ENCODE data around the gene C8A.

The C8A gene

DNA sequence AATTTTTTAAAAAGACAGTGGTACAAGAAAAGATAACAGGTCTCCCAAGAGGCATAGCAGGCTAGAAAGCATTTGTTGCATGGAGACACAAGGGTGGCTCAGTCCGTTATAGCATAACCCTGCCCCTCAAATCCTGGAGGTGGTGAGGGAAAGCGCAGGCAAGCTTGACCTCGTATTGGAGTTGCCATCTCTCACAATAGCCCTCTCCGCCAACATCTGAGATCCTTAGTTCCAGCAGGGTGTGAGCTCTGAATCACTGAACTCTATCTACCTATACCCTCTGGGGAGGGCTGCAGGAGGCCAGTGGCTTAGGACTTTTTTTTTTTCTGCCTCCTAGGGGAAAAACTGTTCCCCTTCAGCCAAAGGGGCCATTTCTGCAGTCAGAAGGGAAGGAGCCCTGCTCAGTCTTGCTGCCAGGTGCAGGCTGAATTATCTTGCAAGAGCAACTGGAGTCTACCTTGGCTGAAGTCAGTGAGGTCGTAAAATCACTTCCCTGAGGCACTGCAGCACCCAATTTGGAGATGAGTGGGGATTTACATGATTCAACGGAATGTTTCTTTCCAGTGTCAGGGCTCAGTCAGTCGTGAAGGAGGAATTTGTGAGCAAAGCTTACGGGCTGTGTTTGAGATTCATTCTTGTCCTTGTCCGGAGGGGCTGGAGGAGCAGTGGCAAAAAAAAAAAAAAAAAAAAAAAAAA, 17.2 kb upstream of the C8A start:
- no peak for DNase-seq (ENCODE audit: low spot score)

DNA sequence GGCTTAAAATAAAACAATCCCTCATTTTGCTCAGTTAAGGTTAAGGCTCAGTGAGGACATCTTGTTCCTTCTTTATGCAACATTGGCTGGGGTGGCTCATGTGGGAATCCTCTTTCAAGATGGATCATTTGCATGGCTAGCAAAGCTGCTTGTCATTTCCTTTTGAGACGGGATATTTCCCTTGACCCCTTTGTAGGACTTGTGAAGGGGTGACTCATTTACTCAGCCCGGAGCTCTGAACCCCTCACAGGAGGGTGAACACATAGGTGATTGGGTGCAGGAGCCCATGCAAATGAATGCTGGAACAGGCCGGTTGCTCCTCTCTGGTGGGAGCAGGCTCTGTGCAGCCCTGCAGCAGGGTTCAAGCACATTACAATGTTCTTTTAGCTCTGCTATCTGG, 15.8 kb upstream of the C8A start:
- no peak for DNase-seq (ENCODE audit: low spot score)

DNA sequence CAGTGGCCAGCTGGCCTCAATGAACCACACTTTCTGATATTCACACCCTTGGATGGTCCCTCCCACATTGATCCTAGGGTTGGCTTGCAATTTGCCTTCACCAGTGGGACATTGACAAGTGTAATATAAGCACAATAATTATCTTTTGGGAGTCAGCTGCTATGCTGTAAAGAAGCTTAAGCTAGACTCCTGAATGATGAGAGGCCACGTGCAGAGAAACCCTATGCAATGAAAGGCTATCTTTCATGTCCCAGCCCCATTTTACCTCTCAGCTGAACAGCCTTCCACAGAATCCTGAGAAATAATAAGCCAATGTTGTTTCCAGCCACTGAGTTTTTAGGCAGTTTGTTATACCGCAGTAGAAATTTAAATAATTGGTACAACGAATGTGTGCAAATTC, 11.1 kb upstream of the C8A start:
- no peak for DNase-seq (ENCODE audit: low spot score)

DNA sequence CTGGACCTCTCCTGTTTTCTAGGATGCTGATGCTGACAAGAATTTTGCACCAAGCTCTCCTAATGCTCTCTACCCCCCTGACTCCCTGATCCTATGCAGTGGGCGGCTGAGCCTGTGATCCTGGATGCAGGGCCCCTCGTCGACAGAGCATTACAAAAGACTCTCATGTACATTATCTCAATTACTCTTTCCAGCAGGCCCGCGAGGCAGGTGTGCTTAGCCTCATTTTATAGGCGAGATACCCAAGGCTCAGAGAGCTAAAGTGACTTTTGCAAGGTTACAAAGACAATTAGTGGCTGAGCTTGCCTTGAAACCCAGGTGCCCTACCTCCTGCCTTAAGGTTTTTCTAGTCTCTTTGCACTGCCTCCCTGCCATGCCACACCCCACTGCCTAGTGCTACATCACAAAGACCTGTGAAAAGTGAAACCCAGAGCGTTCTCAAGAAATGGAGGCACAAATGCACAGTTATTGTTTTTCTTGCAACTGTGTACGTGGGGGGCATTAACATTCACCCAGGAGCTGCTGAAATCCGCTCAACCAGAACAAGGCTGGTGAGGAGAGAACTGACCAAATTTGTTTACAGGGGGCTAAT, 10.0 kb upstream of the C8A start:
- no peak for DNase-seq (ENCODE audit: low spot score)

DNA sequence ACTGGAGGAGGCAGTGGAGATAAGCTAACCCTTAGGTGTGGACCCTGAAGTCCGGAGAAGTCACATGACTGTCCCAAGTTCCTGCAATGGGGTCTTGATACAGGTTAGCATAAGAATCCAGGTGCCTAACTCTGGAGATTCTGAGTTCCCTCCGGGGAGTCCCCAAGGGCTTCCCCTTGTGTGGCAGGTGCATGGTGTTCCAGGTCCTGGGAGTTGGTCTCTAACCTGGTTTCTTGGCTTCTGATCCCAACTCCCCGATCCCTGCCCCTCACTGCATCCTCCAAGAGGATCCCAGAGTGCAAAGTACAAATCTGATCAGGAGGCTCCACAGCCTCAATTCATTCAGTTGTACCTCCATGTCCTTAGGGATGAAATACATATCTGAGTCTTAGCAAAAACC, 9.3 kb upstream of the C8A start:
- DNase-seq (ENCODE audit: low spot score): no peak

DNA sequence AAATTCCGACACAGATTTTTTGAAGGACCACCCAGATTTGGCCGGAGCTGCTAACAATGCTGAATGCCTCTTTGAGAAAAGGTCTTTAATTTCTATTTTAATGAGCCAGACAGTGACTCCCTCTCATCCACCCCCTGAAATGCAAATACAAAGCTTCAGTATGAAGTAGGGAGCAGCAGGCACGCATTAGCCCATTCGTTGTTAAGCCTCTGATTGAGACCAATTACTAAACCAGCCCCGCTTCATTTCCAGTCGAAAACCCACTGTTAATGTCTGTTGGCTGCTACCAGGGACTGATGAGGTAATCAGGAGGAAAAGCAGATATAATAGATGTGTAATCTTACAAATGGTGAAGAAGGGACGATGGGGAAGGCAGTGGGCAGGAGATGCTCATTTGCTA, 4.8 kb upstream of the C8A start:
- DNase-seq (ENCODE audit: low spot score): no peak

DNA sequence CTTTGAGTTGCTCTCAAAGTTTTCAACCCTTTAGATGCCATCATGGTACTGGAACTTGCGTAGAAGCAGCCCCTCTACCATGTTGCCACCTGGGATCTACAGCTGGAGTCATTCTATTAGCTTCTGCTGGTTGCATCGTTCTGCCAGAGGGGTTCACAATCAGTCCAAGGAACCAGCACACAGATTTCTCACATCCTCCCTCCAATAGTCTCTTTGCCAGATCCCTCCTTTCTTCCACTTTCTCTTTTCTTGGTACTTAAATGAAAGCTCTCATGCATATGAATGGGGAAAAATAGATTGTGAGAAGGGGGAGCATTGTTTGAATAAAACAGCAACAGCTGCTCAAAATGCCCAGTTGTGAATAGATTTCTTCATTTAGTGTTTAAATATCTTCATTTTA, 4.2 kb upstream of the C8A start:
- DNase-seq (ENCODE audit: low spot score): no peak

DNA sequence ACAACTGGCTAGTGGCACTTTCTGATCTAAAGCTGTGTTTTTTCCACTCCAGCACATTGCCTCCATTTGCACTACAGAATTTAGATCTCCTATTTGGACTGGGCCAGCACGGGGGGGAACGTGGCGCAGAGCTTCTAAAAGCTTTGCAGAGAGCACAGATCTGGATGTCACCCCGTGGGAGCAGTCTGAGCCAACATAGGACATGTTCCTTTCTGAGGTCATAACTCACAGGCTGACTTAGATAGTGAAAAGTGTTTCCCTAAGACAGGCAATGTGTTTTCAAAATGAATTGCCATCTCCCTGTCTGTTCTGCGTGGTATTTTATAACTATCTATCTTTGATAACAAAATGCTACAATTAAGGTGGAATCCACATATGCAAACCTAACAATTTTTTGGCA, 3.7 kb upstream of the C8A start:
- DNase-seq (ENCODE audit: low spot score): no peak

DNA sequence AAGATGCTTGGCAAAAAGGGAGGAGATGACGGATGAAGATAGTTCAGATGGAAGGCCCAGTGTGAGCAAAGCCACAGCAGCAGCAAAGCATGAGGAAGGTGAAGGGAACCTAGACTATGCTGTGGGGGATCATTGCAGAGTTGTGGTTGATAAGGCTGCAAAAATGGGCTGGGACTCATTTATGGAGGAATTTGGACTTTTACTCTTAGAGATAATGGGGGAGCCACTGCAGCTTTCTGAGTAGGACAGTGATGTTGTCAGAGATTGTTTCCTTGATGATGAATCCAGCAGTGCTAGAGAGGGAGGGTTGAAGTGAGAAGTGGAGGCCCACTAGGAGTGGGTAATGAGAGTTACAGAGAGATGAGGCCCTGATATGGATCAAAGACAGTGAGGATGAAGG, 2.1 kb upstream of the C8A start:
- DNase-seq (ENCODE audit: low spot score): no peak

DNA sequence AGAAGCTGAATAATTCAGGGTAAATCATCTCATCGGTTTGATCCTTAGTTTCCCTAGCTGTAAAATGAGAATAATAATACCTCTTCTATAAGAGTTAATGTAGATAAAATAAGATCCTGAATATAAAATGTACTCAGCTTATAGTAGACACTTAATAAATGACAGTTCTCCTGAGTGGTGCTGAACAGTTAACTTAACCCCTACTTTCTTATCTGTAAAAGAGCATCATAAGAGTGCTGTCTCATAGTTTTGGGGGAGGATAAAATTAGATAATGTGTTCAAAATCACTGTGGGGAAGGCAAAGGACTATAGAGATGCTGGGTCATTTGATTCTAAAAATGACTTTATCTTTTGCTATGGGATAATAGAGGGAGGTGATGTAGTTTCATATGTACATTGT, 593 bp downstream of the C8A start:
- no peak for DNase-seq (ENCODE audit: low spot score)

DNA sequence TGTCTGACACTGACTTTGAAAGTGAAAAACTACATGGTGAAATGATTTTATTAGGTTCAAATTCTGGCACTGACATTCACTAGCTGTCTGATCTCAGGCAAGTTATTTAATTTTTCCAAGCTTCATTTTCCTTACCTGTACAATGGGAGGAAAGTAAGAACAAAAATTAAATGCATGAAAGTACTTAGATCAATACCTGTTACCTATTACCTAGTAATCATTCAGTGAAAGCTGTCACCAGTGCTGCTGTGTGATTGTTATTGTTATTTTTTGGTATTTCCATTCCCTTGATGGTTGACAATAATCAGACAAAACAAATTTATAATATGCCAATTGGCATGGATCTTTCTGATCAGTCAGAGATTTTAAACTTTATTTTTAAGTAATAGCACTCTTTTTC, 1.6 kb downstream of the C8A start:
- DNase-seq (ENCODE audit: low spot score): no peak

DNA sequence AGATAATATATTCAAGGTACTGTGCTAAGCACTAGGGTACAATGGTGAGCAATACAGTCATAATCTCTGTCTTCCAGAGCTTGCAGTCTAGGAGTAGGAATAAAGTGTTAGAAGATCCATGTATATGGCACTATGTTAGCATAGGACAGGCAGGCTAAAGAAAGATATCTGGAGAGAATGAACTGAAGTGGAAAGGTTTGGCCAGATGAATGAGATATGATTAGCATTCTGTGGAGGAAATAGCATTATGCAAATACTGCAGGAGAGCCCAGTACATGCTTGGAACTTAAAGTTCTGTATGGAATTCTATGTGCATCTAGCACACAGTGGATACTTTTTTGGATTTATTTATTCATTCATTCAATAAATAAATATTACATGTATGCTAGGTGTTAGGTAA, 4.7 kb downstream of the C8A start:
- no peak for DNase-seq (ENCODE audit: low spot score)

DNA sequence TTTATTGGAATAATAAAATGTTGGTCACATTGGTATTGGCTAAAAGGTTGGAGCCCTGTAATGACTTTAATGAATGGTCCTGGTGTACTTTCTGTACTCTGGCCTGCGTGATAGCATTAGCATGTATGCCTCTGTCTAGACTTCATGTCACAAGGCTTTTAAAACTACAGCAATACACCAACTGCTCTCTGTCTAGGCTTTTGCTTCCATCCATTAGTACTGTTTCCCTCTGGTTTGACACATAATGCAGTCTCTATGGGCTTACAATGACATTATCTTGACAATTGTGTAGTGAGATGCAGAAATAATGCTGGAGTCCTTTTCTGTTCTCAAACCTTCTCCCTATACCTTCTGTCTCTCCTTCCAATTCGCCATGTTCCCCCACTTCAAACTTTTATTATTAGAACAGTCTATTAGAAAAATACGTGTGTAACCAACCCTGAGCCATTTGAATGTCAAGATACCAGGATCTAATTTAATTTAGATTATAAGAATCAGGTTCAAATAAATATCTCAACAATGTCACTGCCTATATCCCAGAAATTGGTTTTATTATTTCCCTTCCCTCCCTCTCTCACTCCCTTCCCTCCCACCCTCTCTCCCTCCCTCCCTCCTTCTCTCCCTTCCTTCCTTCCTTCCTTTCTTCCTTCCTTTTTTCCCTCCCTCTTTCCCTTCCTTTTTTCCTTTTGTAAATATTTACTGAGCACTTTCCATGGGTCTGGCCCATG, 8.8 kb downstream of the C8A start:
- no peak for DNase-seq (ENCODE audit: low spot score)

DNA sequence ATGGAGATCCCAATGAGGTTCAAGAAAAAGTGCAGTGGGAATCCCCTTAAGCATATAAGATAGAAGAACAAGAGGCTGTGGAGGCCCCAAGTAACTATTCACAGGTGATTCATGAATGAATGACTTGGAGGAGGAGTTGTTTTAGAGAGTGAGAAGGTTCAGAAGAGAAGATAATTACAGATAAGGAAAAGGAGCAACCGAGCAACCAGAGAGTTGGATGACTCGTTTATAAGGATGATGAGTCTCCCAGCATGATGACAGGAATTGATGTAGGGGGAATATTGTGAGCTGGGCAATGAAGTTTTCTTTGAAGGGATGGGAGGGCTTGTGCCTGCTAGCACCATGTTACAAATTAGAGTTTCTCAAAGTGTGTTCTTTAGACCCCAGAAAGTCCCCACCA, 9.8 kb downstream of the C8A start:
- no peak for DNase-seq (ENCODE audit: low spot score)

DNA sequence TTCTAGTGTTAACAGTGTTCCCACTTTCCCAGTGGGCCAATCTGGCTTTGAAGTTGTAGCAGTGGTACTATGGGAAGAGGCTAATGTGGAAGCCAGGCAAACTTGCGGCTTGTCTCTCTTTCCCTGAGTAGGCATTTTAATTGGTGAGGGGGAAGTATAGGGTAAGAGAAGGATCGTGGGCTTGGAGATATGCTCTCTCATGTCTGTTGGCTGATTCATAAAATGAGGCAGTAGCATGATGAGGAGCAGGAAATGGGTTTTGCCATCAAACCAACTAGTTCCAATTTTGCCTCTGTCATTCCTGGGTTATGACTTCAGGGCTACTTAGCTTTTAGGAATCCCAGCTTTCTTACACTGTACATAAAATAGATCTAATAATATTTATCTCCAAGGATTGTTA, 12.1 kb downstream of the C8A start:
- peak; percentile 7 for DNase-seq (ENCODE audit: low spot score)

DNA sequence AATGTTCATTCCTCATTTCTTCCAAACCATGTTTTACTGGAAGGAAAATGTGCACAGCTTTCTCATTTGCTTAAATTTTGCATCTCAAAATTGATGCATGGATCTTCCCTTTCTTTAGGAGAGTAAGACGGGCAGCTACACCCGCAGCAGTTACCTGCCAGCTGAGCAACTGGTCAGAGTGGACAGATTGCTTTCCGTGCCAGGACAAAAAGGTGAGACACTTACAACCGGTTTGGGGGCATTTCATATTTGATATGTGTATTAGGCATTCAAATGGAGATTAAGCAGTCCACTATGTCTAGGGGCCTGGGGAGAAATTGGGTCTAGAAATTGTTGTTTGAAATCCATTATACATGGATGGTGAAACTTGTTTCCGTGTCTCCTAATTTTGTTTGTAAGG, 12.9 kb downstream of the C8A start:
- no peak for DNase-seq (ENCODE audit: low spot score)

DNA sequence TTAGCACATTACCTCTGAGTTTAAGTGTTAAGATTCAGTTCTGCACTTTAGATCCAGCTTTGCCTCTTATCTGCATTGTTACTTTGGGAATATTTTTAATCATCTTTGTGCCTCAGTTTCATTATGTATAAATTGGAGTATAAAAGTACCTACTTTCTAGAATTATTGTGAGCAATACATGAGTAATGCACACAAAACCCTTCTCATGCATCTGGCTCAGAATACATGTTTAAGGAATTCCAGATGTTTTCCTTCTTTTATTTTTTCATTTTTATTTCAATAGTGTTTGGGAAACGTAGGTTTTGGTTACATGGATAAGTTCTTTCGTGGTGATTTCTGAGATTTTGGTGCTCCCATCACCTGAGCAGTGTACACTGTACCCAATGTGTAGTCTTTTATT, 14.2 kb downstream of the C8A start:
- no peak for DNase-seq (ENCODE audit: low spot score)

DNA sequence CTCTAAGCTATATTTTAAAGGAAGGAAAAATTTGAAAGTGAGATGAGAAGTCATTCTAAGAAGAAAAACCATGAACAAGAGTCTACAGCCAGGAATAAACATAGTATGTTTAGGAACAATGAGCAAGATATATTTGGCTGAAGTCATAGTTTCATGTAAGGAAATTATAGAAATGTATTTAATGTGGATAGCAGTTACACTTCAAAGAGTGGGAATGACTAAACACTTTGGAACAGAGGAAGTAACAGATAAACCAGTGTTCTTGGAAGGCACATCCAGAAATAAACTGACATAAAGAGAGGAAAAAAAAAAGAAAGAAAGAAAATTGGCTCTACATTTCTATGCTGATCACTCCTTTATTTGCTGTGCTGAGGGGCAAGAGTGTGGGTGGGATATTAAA, 18.0 kb downstream of the C8A start:
- no peak for DNase-seq (ENCODE audit: low spot score)

DNA sequence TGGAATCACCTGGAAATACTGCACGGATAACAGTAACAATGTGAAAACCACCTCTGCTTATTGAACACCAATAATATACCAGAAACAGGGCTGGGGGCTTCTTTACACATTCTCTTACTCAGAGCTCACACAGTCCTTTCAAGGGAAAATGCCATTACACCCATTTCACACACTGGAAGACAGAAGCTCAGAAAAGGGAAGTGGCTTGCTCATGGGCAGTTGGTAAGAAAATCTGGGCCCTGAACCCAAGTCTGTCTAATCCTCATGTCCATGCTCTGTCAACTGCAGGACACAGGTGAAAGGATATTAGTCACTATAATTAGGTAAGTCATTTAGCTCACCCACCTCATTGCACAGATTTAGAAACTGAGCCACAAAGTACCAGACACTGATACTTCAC, 18.6 kb downstream of the C8A start:
- DNase-seq (ENCODE audit: low spot score): no peak

DNA sequence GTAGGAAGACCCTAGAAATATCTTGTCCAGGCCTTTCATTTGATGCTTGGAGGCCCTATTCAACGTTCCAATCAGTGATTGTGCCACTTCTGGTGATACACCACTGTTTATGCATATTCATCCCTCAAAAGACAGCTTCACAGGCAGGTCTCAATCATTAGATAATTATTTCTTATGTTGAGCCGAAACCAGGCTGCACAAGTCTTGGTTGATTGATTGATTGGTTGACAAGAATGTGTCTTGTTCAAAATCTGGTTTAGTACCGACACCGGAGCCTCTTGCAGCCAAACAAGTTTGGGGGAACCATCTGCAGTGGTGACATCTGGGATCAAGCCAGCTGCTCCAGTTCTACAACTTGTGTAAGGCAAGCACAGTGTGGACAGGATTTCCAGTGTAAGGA, 20.1 kb downstream of the C8A start:
- DNase-seq (ENCODE audit: low spot score): no peak

DNA sequence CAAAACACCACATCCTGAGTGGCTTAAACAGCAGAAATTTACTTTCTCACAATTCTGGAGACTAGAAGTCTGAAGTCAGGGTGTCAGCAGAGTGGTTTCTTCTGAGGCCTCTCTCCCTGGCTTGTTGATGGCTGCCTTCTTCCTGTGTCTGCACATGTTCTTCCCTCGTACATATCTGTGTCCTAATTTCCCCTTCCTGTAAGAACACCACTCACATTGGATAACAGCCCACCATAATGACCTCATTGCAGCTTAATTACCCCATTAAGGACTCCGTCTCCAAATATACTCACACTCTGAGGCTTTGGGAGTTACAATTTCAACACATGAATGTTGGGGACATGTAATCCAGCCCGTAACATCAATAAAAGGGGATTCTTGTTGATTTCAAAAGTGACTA, 23.4 kb downstream of the C8A start:
- DNase-seq (ENCODE audit: low spot score): no peak

DNA sequence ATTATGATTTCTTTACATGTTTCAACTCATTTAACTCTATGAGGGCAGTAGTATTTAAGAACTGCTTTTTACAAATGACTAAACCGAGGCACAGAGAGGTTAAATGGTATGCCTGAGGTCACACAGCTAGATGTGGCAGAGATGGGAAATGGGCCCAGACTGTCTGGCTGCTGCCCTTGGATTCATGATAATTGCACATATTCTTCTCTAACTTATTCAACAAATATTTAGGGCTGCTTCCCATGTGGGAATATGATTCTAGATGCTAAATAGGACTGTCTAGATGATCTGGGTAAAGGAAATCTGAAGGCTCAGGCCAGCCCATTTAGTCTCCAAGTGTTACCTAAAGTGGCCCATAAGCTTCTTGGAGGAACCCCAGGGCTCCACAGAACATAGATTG, 26.2 kb downstream of the C8A start:
- DNase-seq (ENCODE audit: low spot score): no peak

DNA sequence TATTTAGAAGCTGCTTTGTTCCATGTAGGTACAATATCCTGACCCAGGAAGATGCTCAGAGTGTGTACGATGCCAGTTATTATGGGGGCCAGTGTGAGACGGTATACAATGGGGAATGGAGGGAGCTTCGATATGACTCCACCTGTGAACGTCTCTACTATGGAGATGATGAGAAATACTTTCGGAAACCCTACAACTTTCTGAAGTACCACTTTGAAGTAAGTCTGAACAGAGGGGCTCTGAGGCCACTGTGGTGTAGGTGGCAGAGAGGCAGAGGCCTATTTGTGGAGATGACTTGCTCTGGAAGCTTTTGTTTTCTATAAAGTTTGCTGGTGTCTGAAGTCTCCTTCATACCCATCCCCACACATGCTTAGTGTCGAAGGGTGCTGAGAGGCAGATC, 26.8 kb downstream of the C8A start:
- DNase-seq (ENCODE audit: low spot score): no peak

DNA sequence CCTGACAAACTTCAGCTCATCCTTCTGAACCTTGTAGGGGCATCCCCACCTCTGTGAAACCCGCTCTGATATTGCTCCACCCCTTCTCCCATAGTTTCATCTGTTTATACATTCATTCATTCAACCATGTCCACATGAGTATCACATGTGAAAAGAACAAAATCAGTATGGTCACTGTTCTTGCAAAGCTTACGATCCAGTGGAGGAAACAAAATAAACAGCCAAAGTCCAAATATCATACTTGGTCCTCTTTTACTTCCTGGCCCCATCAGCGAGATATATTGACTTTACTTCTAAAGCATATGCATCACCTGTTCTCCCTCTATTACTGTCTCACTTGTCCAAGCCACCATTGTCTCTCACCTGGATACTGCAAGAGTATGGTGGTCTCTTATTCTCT, 35.6 kb downstream of the C8A start:
- DNase-seq (ENCODE audit: low spot score): no peak
